Suprapubic skin (tissue), 3 donors: ENCODE results near the gene VASH2.
A peak's percentile ranks its signal among the peaks of the same experiment; 100 is the strongest.

Experiments used
- CTCF ChIP-seq, 2 donors: fragments of 200-600 bp in 1 of 2; fragments of 450-650 bp in 1 of 2; sonication (generic) in 1 of 2; IDR thresholded peaks; one replicate each; pipeline ENCODE4 v1.5.1; 2016 to 2019; ENCODE audit warnings: antibody characterized with exemption in 2 of 2, mild to moderate bottlenecking in 1 of 2, moderate library complexity in 1 of 2
- POLR2A ChIP-seq, 2 donors: fragments of 450-650 bp; IDR thresholded peaks; one replicate each; pipeline ENCODE4 v1.6.1; 2017; ENCODE audit warnings: antibody characterized with exemption in 2 of 2, mild to moderate bottlenecking in 2 of 2, moderate library complexity in 2 of 2

- TF ChIP-seq POLR2A (IDR thresholded peaks at IDR 0.05) (no peak), CTCF (IDR thresholded peaks at IDR 0.05) (peak in 1 of 2 donors; percentile 25)
Measured at GRCh38 chr1:212967801-212968200, 17.5 kb downstream of the VASH2 start.
